Activated naive CD4-positive, alpha-beta T cell treated with anti-CD3 and anti-CD28 coated beads, Interleukin-2, amount 50 U/mL, for 72 hours (primary cell): ENCODE measurements around the gene ZNF506. TPM values are rescaled to one million over a fixed set of nuclear protein-coding genes. Genes with fewer than 3 reads are reported as not detected.
"Not testable (repeated sequence)": the region's sequence is repeated elsewhere in the genome, so short reads cannot be mapped to it uniquely, and the experiment has no call there.

ENCODE experiments used
- ATAC-seq, 2 donors: fragments of 150-1000 bp; cut with Tn5 transposase; 2 replicates each; pipeline ENCODE4 v1.10.0; 2021; ENCODE audit warnings: mild to moderate bottlenecking in 2 of 2, moderate library complexity in 2 of 2
- DNase-seq, 2 donors: peaks; one replicate each; pipeline ENCODE4 v3.0.0; 2021 to 2022; ENCODE audit warnings: low spot score in 2 of 2
- H3K27ac Mint-ChIP-seq, 2 donors: one replicate each; pipeline ENCODE4 v1.8.0; 2022; ENCODE audit warnings: mild to moderate bottlenecking in 2 of 2, mixed read lengths in 2 of 2
- H3K36me3 Mint-ChIP-seq, 2 donors: one replicate each; pipeline ENCODE4 v1.8.0; 2022; ENCODE audit warnings: mixed read lengths in 2 of 2
- H3K9me3 Mint-ChIP-seq, 2 donors: one replicate each; pipeline ENCODE4 v1.8.0; 2022; ENCODE audit warnings: mixed read lengths in 2 of 2
- total RNA-seq, 2 donors: library from RNA; stranded (reverse); gene quantifications; one replicate each; pipeline ENCODE4 v1.2.3, GENCODE V29; 2022

Gene ZNF506
- total RNA-seq, 2 donors from 2014 or later, result 31.7 to 36.2 TPM

GRCh38 chr19:19750842-19751790 lies 70.4 kb downstream of the ZNF506 start:
- no peak for ATAC-seq
- Mint-ChIP-seq H3K27ac (no peak overlapping the region), H3K36me3 (no peaks in the 10 kb centered on the region), H3K9me3 (no peaks in the 10 kb centered on the region)
- DNase-seq, result no peak

GRCh38 chr19:19749908-19750841 lies 71.4 kb downstream of the ZNF506 start:
- Mint-ChIP-seq H3K9me3 (no peaks in the 10 kb centered on the region), H3K27ac (no peak overlapping the region), H3K36me3 (no peaks in the 10 kb centered on the region)
- no peak for DNase-seq
- ATAC-seq, result no peak

GRCh38 chr19:19749117-19749907 lies 72.2 kb downstream of the ZNF506 start:
- Mint-ChIP-seq H3K9me3 (no peaks in the 10 kb centered on the region), H3K36me3 (no peaks in the 10 kb centered on the region), H3K27ac (no peak overlapping the region)
- ATAC-seq (no peak), DNase-seq (no peak)

- DNase-seq, result no peak
- no peak for ATAC-seq
- H3K9me3 Mint-ChIP-seq, result no peaks in the 10 kb centered on the region
- no peaks in the 10 kb centered on the region for H3K36me3 Mint-ChIP-seq
- H3K27ac Mint-ChIP-seq, result no peak overlapping the region
Measured at GRCh38 chr19:19748249-19748938, 73.2 kb downstream of the ZNF506 start.

- Mint-ChIP-seq H3K27ac (no peak overlapping the region), H3K36me3 (no peaks in the 10 kb centered on the region), H3K9me3 (no peaks in the 10 kb centered on the region)
- DNase-seq, result no peak
- ATAC-seq, result no peak
Measured at GRCh38 chr19:19747357-19748220, 74.0 kb downstream of the ZNF506 start.

- Mint-ChIP-seq H3K9me3 (no peaks in the 10 kb centered on the region), H3K36me3 (no peaks in the 10 kb centered on the region)
Measured at GRCh38 chr19:19746286-19747213, 75.0 kb downstream of the ZNF506 start.

GRCh38 chr19:19745496-19746285 lies 75.9 kb downstream of the ZNF506 start:
- ATAC-seq (peak; percentile 32 to 52), DNase-seq (no peak)
- Mint-ChIP-seq H3K36me3 (no peaks in the 10 kb centered on the region), H3K27ac (no peak overlapping the region), H3K9me3 (no peaks in the 10 kb centered on the region)

More at GRCh38 chr19:19746286-19747213, 75.0 kb downstream of the ZNF506 start:
- DNase-seq, result no peak
- H3K27ac Mint-ChIP-seq, result no peak overlapping the region
- ATAC-seq, result no peak

- DNase-seq, result no peak
- Mint-ChIP-seq H3K27ac (peak overlapping the region in 1 of 2 donors; percentile 11), H3K9me3 (no peaks in the 10 kb centered on the region), H3K36me3 (no peaks in the 10 kb centered on the region)
- no peak for ATAC-seq
Measured at GRCh38 chr19:19744641-19745040, 76.9 kb downstream of the ZNF506 start.

- H3K9me3 Mint-ChIP-seq, H3K36me3 Mint-ChIP-seq, DNase-seq, ATAC-seq: not testable (repeated sequence)
- peak overlapping the region in 1 of 2 donors; percentile 11 for H3K27ac Mint-ChIP-seq
Measured at GRCh38 chr19:19743921-19744320, 77.6 kb downstream of the ZNF506 start.

- DNase-seq, result no peak
- no peaks in the 10 kb centered on the region for H3K36me3 Mint-ChIP-seq
- peak overlapping the region in 1 of 2 donors; percentile 74 for H3K27ac Mint-ChIP-seq
- no peaks in the 10 kb centered on the region for H3K9me3 Mint-ChIP-seq
- no peak for ATAC-seq
Measured at GRCh38 chr19:19743176-19743575, 78.4 kb downstream of the ZNF506 start.

- H3K9me3 Mint-ChIP-seq, result no peaks in the 10 kb centered on the region
- peak overlapping the region in 1 of 2 donors; percentile 74 for H3K27ac Mint-ChIP-seq
- H3K36me3 Mint-ChIP-seq, result no peaks in the 10 kb centered on the region
- no peak for DNase-seq
- ATAC-seq, result no peak
Measured at GRCh38 chr19:19742773-19743172, 78.8 kb downstream of the ZNF506 start.
